CD4-positive, alpha-beta T cell treated with Interleukin-17A for 1 hour (primary cell): ENCODE measurements around the gene SLC46A2.

Source experiments
- DNase-seq: peaks from one replicate; pipeline ENCODE4 v3.0.0-alpha.2; 2020

SLC46A2 gene

GRCh38 chr9:112856200-112856599 lies 34.5 kb downstream of the SLC46A2 start:
- DNase-seq = no peak

GRCh38 chr9:112854657-112855056 lies 36.0 kb downstream of the SLC46A2 start:
- no peak for DNase-seq

- no peak for DNase-seq
Observed at GRCh38 chr9:112853882-112854585, 36.6 kb downstream of the SLC46A2 start.

- DNase-seq = no peak
Observed at GRCh38 chr9:112852741-112853504, 37.8 kb downstream of the SLC46A2 start.

GRCh38 chr9:112850840-112851239 lies 39.8 kb downstream of the SLC46A2 start:
- DNase-seq = no peak

GRCh38 chr9:112849363-112849922 lies 41.2 kb downstream of the SLC46A2 start:
- DNase-seq = no peak

GRCh38 chr9:112848316-112849151 lies 42.1 kb downstream of the SLC46A2 start:
- DNase-seq = no peak

DNA sequence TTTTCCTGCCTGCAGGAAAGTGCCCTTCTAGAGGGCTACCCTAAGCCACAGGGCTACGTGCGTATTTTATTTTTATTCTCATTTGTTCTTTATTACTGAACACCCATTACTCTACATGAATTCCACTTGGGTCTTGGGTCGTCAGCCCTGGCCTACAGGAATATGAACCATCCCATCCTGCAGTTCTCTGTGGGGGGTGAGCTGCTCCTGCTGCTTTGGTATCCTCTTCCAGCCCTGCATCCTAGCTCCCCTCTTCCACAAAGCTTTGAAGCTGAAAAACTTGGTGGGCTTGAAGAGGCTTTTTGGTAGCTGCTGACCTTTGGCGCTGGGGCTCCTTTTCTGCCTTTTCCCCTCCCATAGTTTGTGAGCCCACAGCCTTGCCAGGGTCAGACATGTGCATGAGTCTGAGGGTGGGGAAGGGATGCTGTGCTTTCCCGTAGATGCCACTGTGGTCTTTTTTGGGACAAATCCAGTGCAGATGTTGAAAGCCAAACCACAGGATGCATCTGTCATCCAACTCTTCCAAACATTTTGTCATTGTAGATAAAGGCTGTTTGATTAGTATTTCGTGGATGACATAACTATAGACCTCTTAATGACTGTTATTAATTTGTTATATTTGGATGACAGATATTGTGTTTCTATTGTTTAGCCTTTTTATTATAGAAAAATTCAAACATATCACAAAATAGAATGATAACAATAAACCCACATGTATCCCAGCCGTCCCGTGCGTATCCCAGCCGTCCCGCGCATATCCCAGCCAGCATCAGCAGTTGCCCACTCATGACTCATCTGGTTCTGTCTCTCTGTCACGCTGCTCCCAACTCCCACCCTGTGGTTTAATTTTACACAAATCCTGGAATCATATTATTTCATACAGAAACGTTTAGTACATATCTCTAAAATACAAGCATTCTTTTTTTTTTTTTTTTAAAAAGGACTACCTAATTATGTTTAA lies 43.9 kb downstream of the SLC46A2 start:
- no peak for DNase-seq

- peak; percentile 73 for DNase-seq
Observed at GRCh38 chr9:112844771-112845542, 45.7 kb downstream of the SLC46A2 start.

GRCh38 chr9:112842555-112842954 lies 48.1 kb downstream of the SLC46A2 start:
- no peak for DNase-seq

- DNase-seq = no peak
Observed at GRCh38 chr9:112841261-112841660, 49.4 kb downstream of the SLC46A2 start.

- DNase-seq = no peak
Observed at GRCh38 chr9:112839331-112839730, 51.3 kb downstream of the SLC46A2 start.

DNA sequence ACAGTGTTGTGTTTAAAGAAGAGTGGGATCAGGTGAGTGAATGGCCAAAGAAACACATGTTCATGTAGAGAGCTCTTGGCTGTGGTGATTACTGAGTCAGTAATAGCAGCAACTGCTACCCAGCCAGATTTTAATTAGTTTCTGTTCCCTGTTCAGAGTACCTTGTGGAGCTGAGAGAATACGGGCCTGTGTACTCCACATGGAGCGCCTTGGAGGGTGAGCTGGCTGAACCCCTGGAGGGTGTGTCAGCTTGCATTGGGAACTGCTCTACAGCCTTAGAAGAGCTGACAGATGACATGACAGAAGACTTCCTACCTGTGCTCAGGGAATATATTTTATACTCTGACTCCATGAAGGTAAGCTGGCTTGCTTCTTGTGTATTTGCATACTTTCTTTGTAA lies 52.3 kb downstream of the SLC46A2 start:
- DNase-seq = no peak

DNA sequence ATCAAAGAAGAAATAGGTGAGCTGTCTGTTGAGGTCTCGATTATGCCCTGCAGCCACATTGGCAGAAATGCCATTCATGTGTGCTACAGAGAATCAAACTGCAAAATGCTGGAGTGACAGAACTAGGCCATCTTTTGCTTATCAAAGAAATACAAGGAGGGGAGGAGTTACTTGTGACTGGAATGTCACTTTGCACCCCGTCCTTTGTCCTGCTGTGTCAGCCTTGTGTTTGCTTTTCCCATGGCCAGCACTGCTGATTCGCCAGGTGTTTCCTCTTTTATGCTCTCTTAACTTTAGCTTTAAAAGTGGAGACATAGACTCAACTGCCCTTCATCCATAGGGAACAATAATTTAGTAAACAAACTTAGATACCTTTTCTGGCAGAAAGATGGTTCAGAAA lies 54.3 kb downstream of the SLC46A2 start:
- no peak for DNase-seq

DNA sequence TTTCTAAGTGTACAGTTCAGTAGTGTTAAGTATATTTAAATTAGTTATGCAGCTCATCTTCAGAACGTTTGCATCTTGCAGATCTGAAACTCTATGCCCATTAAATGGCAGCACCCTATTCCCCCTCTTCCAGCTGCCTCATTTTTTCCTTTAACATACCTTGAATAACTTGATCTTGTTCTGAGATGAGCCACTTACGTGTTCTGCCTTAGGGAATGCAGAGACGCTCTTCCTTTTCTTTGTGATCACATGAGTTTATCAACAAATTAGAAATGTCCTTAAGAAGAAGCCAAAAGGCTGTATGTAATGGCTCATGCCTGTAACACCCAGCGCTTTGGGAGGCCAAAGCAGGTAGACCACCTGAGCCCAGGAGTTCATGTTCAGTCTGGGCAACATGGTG lies 57.6 kb downstream of the SLC46A2 start:
- DNase-seq = no peak

DNA sequence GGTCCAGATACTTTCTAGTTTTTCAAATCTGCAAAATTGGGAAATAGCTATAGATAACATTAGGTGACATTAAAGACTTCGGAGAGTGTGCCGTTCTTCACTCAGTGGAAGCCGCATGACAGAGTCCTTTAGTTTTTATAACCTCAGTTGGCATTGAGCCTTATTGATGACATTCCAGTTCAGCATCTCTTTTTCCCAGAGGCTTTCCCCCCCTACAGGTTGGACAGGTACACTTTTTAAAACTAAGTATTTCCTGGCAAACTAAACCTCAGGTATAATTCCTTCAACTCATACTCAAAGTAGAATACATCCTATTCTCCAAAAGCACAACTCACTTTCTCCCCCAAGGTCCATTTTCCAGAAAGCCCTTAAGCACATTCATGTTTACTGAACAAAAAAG lies 58.7 kb downstream of the SLC46A2 start:
- no peak for DNase-seq

DNA sequence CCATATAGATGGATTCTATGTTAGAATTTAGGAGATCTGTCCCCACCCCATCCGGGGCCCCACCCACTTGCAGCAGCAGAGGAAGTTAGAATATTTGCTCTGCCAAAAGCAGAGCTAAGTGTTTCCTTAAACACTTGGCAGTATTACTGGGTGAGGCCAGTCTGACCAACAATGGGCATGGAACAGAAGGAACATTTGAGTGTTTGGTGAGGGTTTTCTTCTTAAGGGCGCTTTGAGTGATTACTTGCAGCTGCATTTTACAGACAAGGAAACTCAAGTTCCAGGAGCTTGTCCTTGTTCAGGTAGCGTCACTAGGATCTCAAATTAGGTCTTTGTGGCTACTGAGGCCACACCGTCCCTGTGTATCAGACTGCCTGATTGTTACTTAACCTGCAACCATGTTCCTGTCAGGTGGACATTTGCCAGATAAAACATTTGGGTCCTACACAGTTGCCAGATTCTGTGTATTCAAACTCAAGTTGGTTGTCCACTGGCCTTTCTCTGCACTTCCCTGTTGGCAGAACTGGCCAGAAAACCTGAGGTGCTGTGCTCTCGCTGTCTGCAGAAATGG lies 59.3 kb downstream of the SLC46A2 start:
- no peak for DNase-seq
